ENCODE results near the gene CNPY1. TPM values are rescaled to one million over a fixed set of nuclear protein-coding genes. Genes with fewer than 3 reads are reported as not detected.
"Not testable (repeated sequence)": the region's sequence is repeated elsewhere in the genome, so short reads cannot be mapped to it uniquely, and the experiment has no call there.

The CNPY1 gene
- total RNA-seq, 1 donor from 2014 or later = not detected

GRCh38 chr7:155524018-155524556 lies 22.3 kb downstream of the CNPY1 start:
- H3K27ac Mint-ChIP-seq = no peak overlapping the region
- DNase-seq (ENCODE audit: extremely low spot score, unreplicated experiment) = no peak
- H3K36me3 Mint-ChIP-seq = no peaks in the 10 kb centered on the region
- H3K27me3 Mint-ChIP-seq = peaks cover 83% of the 10 kb centered on the region
- H3K9me3 Mint-ChIP-seq = no peaks in the 10 kb centered on the region
- no peaks in the 10 kb centered on the region for H3K4me1 Mint-ChIP-seq (ENCODE audit: unreplicated experiment)
- H3K4me3 Mint-ChIP-seq = no peak overlapping the region
- TF ChIP-seq CTCF (conservative IDR thresholded peaks at IDR 0.05) = no peak

DNA sequence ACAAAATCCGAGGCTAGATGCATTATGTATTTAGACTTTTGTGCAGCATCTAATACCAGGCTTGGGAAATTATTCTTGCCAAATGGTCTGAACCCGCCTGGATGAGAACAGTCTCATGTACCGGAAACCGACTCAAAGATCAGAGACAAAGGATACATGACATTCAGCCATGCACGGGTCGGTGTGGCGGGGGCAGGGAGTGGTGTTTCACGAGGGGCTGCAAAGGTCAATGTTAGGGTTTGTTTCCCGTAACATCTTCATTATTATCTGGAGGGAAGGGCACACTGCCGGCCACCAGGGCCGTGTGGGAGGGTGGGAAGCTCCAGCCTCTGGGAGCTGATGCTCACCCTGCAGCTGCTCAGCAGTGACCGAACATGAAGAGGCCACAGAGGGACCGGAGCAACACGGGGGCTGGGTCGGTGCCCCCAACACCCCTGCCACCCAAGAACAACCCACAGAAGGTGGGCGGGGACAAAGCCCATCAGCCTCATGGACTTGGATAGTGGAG lies 23.1 kb downstream of the CNPY1 start:
- Mint-ChIP-seq H3K4me1 (ENCODE audit: unreplicated experiment) (no peaks in the 10 kb centered on the region), H3K36me3 (no peaks in the 10 kb centered on the region), H3K27ac (no peak overlapping the region), H3K4me3 (no peak overlapping the region), H3K9me3 (no peaks in the 10 kb centered on the region), H3K27me3 (peaks cover 86% of the 10 kb centered on the region)
- no peak for TF ChIP-seq CTCF (conservative IDR thresholded peaks at IDR 0.05)
- DNase-seq (ENCODE audit: extremely low spot score, unreplicated experiment) = no peak

- Mint-ChIP-seq H3K9me3 (no peaks in the 10 kb centered on the region), H3K36me3 (no peaks in the 10 kb centered on the region), H3K4me3 (no peak overlapping the region), H3K27me3 (peaks cover 93% of the 10 kb centered on the region), H3K27ac (no peak overlapping the region), H3K4me1 (ENCODE audit: unreplicated experiment) (no peaks in the 10 kb centered on the region)
- DNase-seq (ENCODE audit: extremely low spot score, unreplicated experiment) = no peak
- no peak for TF ChIP-seq CTCF (conservative IDR thresholded peaks at IDR 0.05)
Measured at GRCh38 chr7:155521743-155522398, 24.5 kb downstream of the CNPY1 start.

GRCh38 chr7:155521007-155521742 lies 25.2 kb downstream of the CNPY1 start:
- H3K4me1 Mint-ChIP-seq (ENCODE audit: unreplicated experiment) = no peaks in the 10 kb centered on the region
- no peak for DNase-seq (ENCODE audit: extremely low spot score, unreplicated experiment)
- H3K9me3 Mint-ChIP-seq = no peaks in the 10 kb centered on the region
- no peak for TF ChIP-seq CTCF (conservative IDR thresholded peaks at IDR 0.05)
- H3K4me3 Mint-ChIP-seq = no peak overlapping the region
- H3K27me3 Mint-ChIP-seq = peaks cover 92% of the 10 kb centered on the region
- H3K27ac Mint-ChIP-seq = no peak overlapping the region
- H3K36me3 Mint-ChIP-seq = no peaks in the 10 kb centered on the region

GRCh38 chr7:155520114-155520513 lies 26.2 kb downstream of the CNPY1 start:
- Mint-ChIP-seq H3K36me3 (no peaks in the 10 kb centered on the region), H3K4me1 (ENCODE audit: unreplicated experiment) (no peaks in the 10 kb centered on the region), H3K9me3 (no peaks in the 10 kb centered on the region), H3K4me3 (no peak overlapping the region), H3K27me3 (peaks cover 92% of the 10 kb centered on the region), H3K27ac (no peak overlapping the region)
- no peak for DNase-seq (ENCODE audit: extremely low spot score, unreplicated experiment)
- no peak for TF ChIP-seq CTCF (conservative IDR thresholded peaks at IDR 0.05)

DNA sequence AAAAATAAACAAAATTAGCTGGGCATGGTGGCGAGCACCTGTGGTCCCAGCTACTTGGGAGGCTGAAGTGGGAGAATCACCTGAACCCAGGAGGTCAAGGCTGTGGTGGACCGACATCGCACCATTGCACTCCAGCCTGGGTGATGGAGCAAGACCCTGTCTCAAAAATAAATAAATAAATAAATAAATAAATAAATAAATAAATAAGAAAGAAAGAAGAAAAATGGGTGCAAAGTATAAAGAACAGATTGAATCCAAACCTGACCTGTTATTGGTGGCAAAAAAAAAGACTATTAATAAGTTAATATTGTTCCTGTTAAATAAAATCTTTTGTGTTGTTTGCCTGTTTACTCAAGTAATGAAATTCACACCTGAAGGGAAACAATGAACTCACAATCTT lies 27.0 kb downstream of the CNPY1 start:
- H3K27ac Mint-ChIP-seq; H3K36me3 Mint-ChIP-seq; DNase-seq (ENCODE audit: extremely low spot score, unreplicated experiment); H3K4me3 Mint-ChIP-seq; H3K4me1 Mint-ChIP-seq (ENCODE audit: unreplicated experiment); H3K9me3 Mint-ChIP-seq: not testable (repeated sequence)
- peaks cover 93% of the 10 kb centered on the region for H3K27me3 Mint-ChIP-seq
